Measurements from ENCODE around the gene NEDD4.

- TF ChIP-seq POLR2A (IDR thresholded peaks at IDR 0.05) (no peak), CTCF (IDR thresholded peaks at IDR 0.05) (no peak), POLR2AphosphoS5 (IDR thresholded peaks at IDR 0.05) (no peak)
Measured at GRCh38 chr15:56031836-56032235, 38.4 kb upstream of the NEDD4 start.

Data from upper lobe of left lung (tissue), 4 donors.